NCI-H1694 (cell line): ENCODE measurements around the gene SIX2.
A peak's percentile ranks its signal among the peaks of the same experiment; 100 is the strongest.

Source experiments
- DNase-seq: peaks from one replicate; lab custom pipeline; 2025; lab: John Stamatoyannopoulos, UW

Gene SIX2

GRCh38 chr2:45001869-45002385, 7.3 kb downstream of the SIX2 start:
- DNase-seq, result no peak

GRCh38 chr2:45000921-45001868, 8.1 kb downstream of the SIX2 start:
- DNase-seq, result no peak

- DNase-seq, result no peak
Measured at GRCh38 chr2:45000341-45000901, 8.8 kb downstream of the SIX2 start.

- DNase-seq, result no peak
Measured at GRCh38 chr2:44999540-44999939, 9.7 kb downstream of the SIX2 start.

- no peak for DNase-seq
Measured at GRCh38 chr2:44997963-44998362, 11.3 kb downstream of the SIX2 start.

- no peak for DNase-seq
Measured at GRCh38 chr2:44996356-44996755, 12.9 kb downstream of the SIX2 start.

GRCh38 chr2:44994377-44994776, 14.9 kb downstream of the SIX2 start:
- DNase-seq, result no peak

- DNase-seq, result no peak
Measured at GRCh38 chr2:44989176-44989575, 20.1 kb downstream of the SIX2 start.

- DNase-seq, result no peak
Measured at GRCh38 chr2:44983836-44984604, 25.2 kb downstream of the SIX2 start.

- DNase-seq, result peak; percentile 78
Measured at GRCh38 chr2:44981714-44982108, 27.5 kb downstream of the SIX2 start.

GRCh38 chr2:44980751-44981713, 28.2 kb downstream of the SIX2 start:
- DNase-seq, result no peak

- no peak for DNase-seq
Measured at GRCh38 chr2:44979581-44979980, 29.7 kb downstream of the SIX2 start.

- no peak for DNase-seq
Measured at GRCh38 chr2:44975571-44976450, 33.4 kb downstream of the SIX2 start.

- peak; percentile 85 for DNase-seq
Measured at GRCh38 chr2:44974064-44974715, 35.1 kb downstream of the SIX2 start.

- DNase-seq, result no peak
Measured at GRCh38 chr2:44972771-44973535, 36.3 kb downstream of the SIX2 start.

GRCh38 chr2:44970846-44971450, 38.3 kb downstream of the SIX2 start:
- no peak for DNase-seq

GRCh38 chr2:44969936-44970335, 39.3 kb downstream of the SIX2 start:
- no peak for DNase-seq

GRCh38 chr2:44967727-44968432, 41.4 kb downstream of the SIX2 start:
- DNase-seq, result no peak
